Activated naive CD4-positive, alpha-beta T cell treated with anti-CD3 and anti-CD28 coated beads, Interleukin-2, amount 10 ng/mL, durations not matched to agents 7 days and 5 days (primary cell): Measurements from ENCODE around the gene PRKG1.

Experiments used
- CTCF ChIA-PET: fragments of 350-600 bp; sonication (Branson Sonifier 250); formaldehyde crosslinking; loops from one replicate; lab custom pipeline; 2021; ENCODE audit warnings: antibody characterized with exemption; lab: Charles Lee
- DNase-seq: peaks from one replicate; pipeline ENCODE4 v3.0.0-alpha.2; 2020
- H3K27ac Mint-ChIP-seq: one replicate; pipeline ENCODE4 v1.8.0; 2021; ENCODE audit warnings: mild to moderate bottlenecking, moderate library complexity, mixed read lengths
- H3K27me3 Mint-ChIP-seq: one replicate; pipeline ENCODE4 v1.8.0; 2021; ENCODE audit warnings: mild to moderate bottlenecking, mixed read lengths
- H3K36me3 Mint-ChIP-seq: one replicate; pipeline ENCODE4 v1.8.0; 2021; ENCODE audit warnings: mixed read lengths
- H3K4me1 Mint-ChIP-seq: one replicate; pipeline ENCODE4 v1.8.0; 2021; ENCODE audit warnings: mixed read lengths
- H3K4me3 Mint-ChIP-seq: one replicate; pipeline ENCODE4 v1.8.0; 2021; ENCODE audit warnings: mild to moderate bottlenecking, moderate library complexity, mixed read lengths
- H3K9me3 Mint-ChIP-seq: one replicate; pipeline ENCODE4 v1.8.0; 2021; ENCODE audit warnings: mixed read lengths

Gene PRKG1

DNA sequence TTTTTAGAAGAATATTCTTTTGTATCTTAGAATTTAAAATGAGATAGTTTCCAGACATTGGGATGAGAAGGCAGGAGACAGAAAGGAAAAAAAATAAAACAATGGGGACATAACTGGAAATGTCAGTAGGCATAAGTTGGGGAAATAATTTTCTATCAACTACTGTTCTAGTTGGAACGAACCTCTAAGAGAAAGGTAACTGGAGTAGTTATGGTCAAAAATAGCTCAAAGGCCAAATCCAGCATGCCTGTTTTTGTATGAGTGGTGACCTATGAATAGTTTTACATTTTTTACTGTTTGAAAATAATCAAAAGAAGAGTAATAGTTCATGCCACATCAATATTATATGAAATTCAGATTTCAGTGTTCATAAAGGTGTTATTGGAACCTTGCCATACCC is 877.3 kb downstream of the PRKG1 start:
- CTCF ChIA-PET, result interaction anchor here (1.3 to 1.4 kb wide), 2 partner anchors 10 to 562 kb away, joined by 3 read pairs; no protein-coding TSS in a partner anchor
- no peaks in the 10 kb centered on the region for H3K36me3 Mint-ChIP-seq
- H3K27ac Mint-ChIP-seq, result no peak overlapping the region
- H3K9me3 Mint-ChIP-seq, result no peaks in the 10 kb centered on the region
- DNase-seq, result no peak
- no peaks in the 10 kb centered on the region for H3K4me1 Mint-ChIP-seq
- H3K27me3 Mint-ChIP-seq, result peaks cover 4% of the 10 kb centered on the region
- no peak overlapping the region for H3K4me3 Mint-ChIP-seq

DNA sequence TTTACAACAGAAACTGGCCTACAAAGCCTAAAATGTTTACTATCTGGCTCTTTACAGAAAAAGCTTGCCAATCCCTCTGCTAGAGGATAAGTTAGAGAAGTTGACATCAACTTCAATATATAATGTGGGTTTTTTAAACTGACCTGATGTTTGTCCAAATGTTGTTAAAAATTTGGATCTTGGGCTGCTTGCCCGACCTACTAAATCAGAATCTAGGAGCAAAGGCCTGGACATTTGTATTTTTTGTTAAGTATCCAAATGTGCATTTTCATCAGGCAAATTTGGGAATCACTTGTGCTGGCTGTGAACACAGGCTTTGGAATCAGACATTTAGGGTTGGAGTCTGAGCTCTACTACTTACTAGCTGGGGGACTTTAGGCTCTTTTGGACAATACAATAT is 877.8 kb downstream of the PRKG1 start:
- peaks cover 8% of the 10 kb centered on the region for H3K27me3 Mint-ChIP-seq
- no peaks in the 10 kb centered on the region for H3K9me3 Mint-ChIP-seq
- CTCF ChIA-PET, result interaction anchor here (1.4 kb wide), 1 partner anchor 562 kb away, joined by 3 read pairs; no protein-coding TSS in a partner anchor
- no peaks in the 10 kb centered on the region for H3K4me1 Mint-ChIP-seq
- H3K36me3 Mint-ChIP-seq, result no peaks in the 10 kb centered on the region
- H3K4me3 Mint-ChIP-seq, result no peak overlapping the region
- H3K27ac Mint-ChIP-seq, result no peak overlapping the region
- no peak for DNase-seq

DNA sequence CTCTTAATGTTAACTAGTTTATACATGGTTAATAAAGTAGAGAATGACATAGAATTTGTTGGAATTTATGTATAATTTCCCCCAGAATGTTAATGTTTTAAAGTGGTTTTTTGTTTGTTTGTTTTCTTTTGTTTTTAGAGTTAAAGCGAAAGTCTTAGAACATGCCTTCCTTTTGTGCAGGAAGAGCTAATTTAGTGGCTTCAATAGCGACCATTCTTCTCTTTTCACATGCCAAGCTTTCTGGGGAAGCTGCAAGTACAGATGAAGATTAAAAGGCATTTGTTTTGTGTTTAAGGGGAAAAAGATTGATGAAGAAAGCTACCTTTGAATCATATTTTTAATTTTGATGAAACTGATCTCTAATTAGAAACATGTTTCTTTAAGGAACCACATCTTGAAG is 881.4 kb downstream of the PRKG1 start:
- Mint-ChIP-seq H3K4me3 (no peak overlapping the region), H3K27me3 (peaks cover 7% of the 10 kb centered on the region), H3K4me1 (no peaks in the 10 kb centered on the region), H3K9me3 (no peaks in the 10 kb centered on the region), H3K27ac (no peak overlapping the region), H3K36me3 (no peaks in the 10 kb centered on the region)
- DNase-seq, result no peak
- CTCF ChIA-PET, result no interaction called here

DNA sequence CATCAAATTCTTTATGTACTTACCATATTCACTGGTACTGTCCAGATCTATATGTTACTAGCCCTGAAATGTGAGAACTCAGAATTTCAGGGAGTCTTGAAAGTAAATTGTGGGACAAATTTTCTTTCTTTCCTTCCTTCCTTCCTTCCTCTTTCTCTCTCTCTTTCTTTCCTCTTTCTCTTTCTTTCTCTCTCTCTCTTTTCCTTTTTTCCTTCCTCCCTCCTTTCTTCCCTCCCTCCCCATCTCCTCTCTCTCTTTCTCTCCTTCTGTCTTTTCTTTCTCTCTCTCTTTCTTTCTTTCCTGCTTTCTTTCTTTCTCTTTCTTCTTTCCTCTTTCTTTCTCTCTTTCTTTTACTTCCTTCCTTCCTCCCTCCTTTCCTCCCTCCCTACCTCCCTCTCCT is 882.5 kb downstream of the PRKG1 start:
- H3K4me3 Mint-ChIP-seq, result no peak overlapping the region
- H3K27me3 Mint-ChIP-seq, result peaks cover 7% of the 10 kb centered on the region
- no peaks in the 10 kb centered on the region for H3K4me1 Mint-ChIP-seq
- CTCF ChIA-PET, result no interaction called here
- H3K36me3 Mint-ChIP-seq, result no peaks in the 10 kb centered on the region
- DNase-seq, result no peak
- no peaks in the 10 kb centered on the region for H3K9me3 Mint-ChIP-seq
- H3K27ac Mint-ChIP-seq, result no peak overlapping the region

DNA sequence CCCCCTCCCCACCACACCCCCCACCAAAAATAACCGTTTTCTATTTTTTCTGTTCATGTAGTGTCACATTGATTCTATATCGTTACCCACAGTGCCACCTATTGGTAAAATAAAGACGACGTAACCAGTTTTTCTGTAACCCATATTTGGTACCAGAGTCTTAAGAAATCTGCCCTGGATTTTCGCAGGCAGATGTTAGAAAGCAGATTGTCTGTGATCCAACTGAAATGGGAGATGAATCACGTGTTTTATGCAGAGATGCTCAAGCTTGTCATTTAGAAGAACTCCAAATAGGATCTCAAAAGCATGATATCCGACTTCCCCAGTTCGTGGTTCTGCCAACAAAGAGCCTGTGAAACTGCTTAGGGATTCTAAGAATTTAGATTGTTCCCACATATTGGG is 886.2 kb downstream of the PRKG1 start:
- Mint-ChIP-seq H3K9me3 (no peaks in the 10 kb centered on the region), H3K4me1 (no peaks in the 10 kb centered on the region), H3K27ac (no peak overlapping the region), H3K4me3 (no peak overlapping the region), H3K36me3 (no peaks in the 10 kb centered on the region), H3K27me3 (peaks cover 7% of the 10 kb centered on the region)
- CTCF ChIA-PET, result interaction anchor here (0.7 to 4.7 kb wide), 4 partner anchors 11 to 572 kb away, joined by 3 to 34 read pairs (median 5); no protein-coding TSS in a partner anchor
- no peak for DNase-seq

DNA sequence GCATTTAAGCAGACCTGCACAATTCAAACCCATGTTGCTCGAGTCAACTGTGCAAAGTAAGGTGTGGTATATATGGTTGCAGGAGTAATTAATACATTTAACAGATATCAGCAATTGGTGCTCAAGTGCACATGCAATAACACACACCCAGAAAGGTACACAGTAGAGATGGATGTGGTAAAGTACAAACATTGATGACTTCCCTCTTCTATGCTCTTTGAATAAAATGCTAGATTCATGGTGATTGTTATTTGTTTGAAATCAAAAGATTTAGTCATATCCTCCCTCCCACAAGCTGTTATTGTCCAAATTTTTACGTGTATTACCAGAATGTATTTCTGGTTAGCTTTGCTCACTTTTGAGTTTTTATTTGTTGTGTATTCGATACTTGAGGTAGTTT is 887.1 kb downstream of the PRKG1 start:
- no peaks in the 10 kb centered on the region for H3K4me1 Mint-ChIP-seq
- peaks cover 7% of the 10 kb centered on the region for H3K27me3 Mint-ChIP-seq
- no peak overlapping the region for H3K4me3 Mint-ChIP-seq
- DNase-seq, result no peak
- no peaks in the 10 kb centered on the region for H3K36me3 Mint-ChIP-seq
- no peak overlapping the region for H3K27ac Mint-ChIP-seq
- H3K9me3 Mint-ChIP-seq, result no peaks in the 10 kb centered on the region
- CTCF ChIA-PET, result interaction anchor here (1.0 to 4.7 kb wide), 2 partner anchors 10 to 573 kb away, joined by 3 to 34 read pairs; no protein-coding TSS in a partner anchor

DNA sequence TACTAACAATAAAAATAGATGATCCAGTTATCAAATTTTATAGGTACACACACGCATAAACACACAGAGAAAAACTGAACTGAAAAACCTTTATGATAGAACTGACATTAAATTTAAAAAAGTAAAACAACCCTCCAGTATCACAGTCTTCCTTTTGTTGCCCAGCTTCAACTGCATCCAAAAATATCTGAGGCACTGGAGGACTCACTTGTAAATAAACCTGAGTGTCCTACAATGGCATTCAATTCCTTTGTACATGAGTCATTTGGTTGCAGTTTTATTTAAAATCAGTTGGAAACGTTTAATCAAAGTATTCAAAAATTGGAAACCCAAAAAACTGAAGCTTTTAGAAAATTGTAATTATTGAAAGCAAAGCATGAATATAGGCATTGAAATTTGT is 890.3 kb downstream of the PRKG1 start:
- Mint-ChIP-seq H3K27ac (no peak overlapping the region), H3K27me3 (no peaks in the 10 kb centered on the region), H3K4me1 (no peaks in the 10 kb centered on the region), H3K36me3 (no peaks in the 10 kb centered on the region), H3K4me3 (no peak overlapping the region), H3K9me3 (no peaks in the 10 kb centered on the region)
- DNase-seq, result no peak
- CTCF ChIA-PET, result no interaction called here

DNA sequence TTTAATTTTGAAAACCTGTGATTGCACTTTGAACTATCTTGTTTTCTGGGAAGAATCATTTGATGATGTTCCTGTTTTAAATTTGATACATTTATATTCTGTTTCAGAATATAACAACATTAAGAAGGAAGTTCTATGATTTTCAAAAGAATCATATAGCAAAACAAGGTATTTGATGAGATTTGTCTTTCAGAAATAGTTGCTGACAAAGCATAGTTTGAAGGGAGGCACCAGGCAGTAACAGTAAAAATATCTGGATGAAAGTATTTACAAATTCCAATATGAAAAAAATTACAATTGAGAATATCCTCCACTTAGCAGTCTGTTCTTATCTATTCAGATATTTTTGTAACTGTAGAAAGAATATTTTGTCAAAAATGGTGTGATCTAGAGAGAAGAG is 891.2 kb downstream of the PRKG1 start:
- Mint-ChIP-seq H3K4me3 (no peak overlapping the region), H3K27me3 (no peaks in the 10 kb centered on the region), H3K9me3 (no peaks in the 10 kb centered on the region), H3K36me3 (no peaks in the 10 kb centered on the region), H3K27ac (no peak overlapping the region), H3K4me1 (no peaks in the 10 kb centered on the region)
- CTCF ChIA-PET, result no interaction called here
- no peak for DNase-seq

DNA sequence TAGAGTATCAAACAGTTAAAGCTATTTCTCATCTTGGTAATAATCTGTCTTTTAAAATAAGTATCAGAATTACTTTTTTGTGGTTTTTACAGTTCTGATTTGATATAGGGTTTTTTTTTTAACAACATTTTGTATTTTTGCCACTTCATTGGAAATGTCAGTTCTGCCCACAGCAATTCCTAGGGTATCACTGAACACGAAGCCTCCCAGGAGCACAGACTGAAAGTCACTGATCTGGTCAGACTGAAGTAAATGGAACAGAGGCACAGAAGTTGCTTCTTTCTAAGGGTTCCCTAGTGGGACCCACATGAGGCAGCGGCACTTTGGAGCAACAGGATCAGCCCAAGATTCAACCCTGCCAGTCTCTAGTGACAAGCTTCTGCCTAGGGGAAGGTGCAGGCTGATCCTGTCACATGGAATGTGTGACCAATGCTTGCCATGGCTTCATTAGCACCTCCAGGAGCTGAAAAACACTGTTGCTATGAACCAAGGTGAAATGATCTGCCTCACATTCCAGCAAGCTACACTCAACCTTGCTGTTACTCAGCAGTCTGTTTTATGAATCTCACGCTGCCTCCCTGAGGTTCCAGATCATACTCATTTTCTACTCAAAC is 898.6 kb downstream of the PRKG1 start:
- H3K27me3 Mint-ChIP-seq, result no peaks in the 10 kb centered on the region
- DNase-seq, result no peak
- H3K36me3 Mint-ChIP-seq, result no peaks in the 10 kb centered on the region
- H3K9me3 Mint-ChIP-seq, result no peaks in the 10 kb centered on the region
- H3K4me1 Mint-ChIP-seq, result no peaks in the 10 kb centered on the region
- CTCF ChIA-PET, result interaction anchor here (0.7 kb wide), 1 partner anchor 510 kb away, joined by 3 read pairs; no protein-coding TSS in a partner anchor
- H3K27ac Mint-ChIP-seq, result no peak overlapping the region
- no peak overlapping the region for H3K4me3 Mint-ChIP-seq

DNA sequence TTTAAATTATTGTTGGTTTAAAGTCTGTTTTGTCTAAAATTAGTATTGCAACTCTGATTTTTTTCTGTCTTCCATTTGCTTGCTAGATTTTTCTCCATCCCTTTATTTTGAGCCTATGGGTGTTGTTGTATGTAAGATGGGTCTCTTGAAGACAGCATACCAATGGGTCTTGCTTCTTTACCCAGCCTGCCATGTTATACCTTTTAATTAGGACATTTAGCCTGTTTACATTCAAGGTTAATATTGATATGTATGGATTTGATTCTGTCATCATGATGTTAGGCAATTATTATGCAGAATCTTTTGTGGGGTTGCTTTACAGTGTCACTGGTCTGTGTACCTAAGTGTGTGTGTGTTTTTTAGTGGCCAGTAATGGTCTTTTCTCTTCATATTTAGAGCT is 906.5 kb downstream of the PRKG1 start:
- CTCF ChIA-PET, result no interaction called here
- H3K4me1 Mint-ChIP-seq, result no peaks in the 10 kb centered on the region
- H3K4me3 Mint-ChIP-seq, result no peak overlapping the region
- no peak for DNase-seq
- no peaks in the 10 kb centered on the region for H3K27me3 Mint-ChIP-seq
- H3K9me3 Mint-ChIP-seq, result no peaks in the 10 kb centered on the region
- H3K27ac Mint-ChIP-seq, result no peak overlapping the region
- no peaks in the 10 kb centered on the region for H3K36me3 Mint-ChIP-seq

DNA sequence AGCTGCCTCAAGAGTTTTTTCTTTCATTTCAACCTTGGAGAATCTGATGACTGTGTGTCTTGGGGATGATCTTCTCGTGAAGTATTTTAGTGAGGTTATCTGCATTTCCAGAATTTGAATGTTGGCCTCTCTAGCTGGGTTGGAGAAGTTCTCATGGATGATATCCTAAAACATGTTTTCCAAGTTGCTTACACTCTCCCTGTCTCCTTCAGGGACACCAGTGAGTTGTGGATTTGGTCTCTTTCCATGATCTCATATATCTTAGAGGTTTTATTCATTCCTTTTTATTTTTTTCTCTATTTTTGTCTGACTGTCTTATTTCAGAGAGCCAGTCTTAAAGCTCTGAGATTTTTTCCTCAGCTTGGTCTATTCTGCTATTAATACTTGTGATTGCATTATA is 907.4 kb downstream of the PRKG1 start:
- Mint-ChIP-seq H3K4me1 (no peaks in the 10 kb centered on the region), H3K27ac (no peak overlapping the region), H3K4me3 (no peak overlapping the region), H3K9me3 (no peaks in the 10 kb centered on the region), H3K27me3 (no peaks in the 10 kb centered on the region), H3K36me3 (no peaks in the 10 kb centered on the region)
- DNase-seq, result no peak
- CTCF ChIA-PET, result no interaction called here

DNA sequence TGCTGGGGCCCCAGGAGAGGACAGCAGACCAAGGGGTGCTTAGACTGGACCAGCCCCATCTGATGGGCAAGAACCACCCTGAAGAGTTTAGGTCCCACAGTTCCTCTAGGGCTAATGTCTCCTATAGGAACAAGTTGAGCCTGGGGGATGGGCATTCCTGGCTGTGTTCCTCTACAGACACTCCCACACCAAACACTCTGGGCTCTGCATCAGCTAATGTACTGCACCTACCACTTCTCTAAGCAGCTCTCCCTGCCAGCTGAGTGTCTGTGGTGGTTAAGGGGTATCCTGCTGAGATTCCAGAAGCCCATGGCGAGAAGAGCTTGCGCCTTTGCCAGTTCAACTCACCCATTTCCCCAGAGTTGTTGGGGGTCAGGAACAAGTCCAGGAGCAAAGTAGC is 909.2 kb downstream of the PRKG1 start:
- no peak overlapping the region for H3K27ac Mint-ChIP-seq
- no peaks in the 10 kb centered on the region for H3K4me1 Mint-ChIP-seq
- DNase-seq, result no peak
- CTCF ChIA-PET, result no interaction called here
- no peaks in the 10 kb centered on the region for H3K9me3 Mint-ChIP-seq
- H3K36me3 Mint-ChIP-seq, result no peaks in the 10 kb centered on the region
- H3K4me3 Mint-ChIP-seq, result no peak overlapping the region
- no peaks in the 10 kb centered on the region for H3K27me3 Mint-ChIP-seq

DNA sequence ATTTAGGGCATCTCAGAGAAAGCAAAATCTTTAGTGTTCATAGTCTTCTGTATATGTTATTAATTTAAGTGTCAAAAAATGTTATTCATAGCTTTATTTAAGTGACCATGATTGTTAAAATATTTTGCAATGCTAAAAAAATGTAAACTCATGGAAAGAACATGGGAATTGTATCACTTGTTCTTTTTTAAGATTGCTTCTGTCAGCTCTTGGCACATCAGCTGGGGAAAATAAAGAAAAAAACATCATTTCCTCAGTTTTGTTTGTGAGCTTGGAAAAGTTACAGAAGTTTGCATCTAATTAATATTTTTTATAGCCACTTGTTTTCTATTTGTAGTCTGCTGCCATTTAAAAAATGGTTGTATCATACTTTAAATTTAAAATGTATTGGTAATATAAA is 911.0 kb downstream of the PRKG1 start:
- CTCF ChIA-PET, result no interaction called here

DNA sequence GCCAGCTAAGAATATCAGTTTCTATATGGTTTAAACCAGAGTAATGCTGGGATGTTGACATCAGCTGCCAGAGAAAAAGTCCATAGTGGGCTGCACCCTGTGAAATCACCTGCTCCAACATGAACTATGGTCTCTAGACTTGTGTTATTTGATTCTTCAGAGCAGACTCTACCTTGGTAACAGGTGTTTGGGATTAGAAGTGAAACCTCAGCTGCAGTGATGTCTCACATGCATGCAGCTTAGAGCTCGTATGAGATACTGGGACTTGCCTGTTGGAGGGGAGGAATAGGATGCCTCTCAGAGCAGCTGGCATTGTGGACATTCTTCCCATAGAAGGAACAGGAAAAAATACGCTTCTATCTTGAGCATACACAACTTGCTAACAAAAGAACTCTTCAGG is 912.2 kb downstream of the PRKG1 start:
- Mint-ChIP-seq H3K4me1 (no peaks in the 10 kb centered on the region), H3K36me3 (no peaks in the 10 kb centered on the region), H3K9me3 (no peaks in the 10 kb centered on the region), H3K4me3 (no peak overlapping the region), H3K27ac (no peak overlapping the region), H3K27me3 (no peaks in the 10 kb centered on the region)
- DNase-seq, result no peak
- CTCF ChIA-PET, result no interaction called here

More for the DNA sequence above, 911.0 kb downstream of the PRKG1 start:
- DNase-seq, result no peak
- Mint-ChIP-seq H3K4me3 (no peak overlapping the region), H3K27ac (no peak overlapping the region), H3K9me3 (no peaks in the 10 kb centered on the region), H3K4me1 (no peaks in the 10 kb centered on the region), H3K36me3 (no peaks in the 10 kb centered on the region), H3K27me3 (no peaks in the 10 kb centered on the region)

DNA sequence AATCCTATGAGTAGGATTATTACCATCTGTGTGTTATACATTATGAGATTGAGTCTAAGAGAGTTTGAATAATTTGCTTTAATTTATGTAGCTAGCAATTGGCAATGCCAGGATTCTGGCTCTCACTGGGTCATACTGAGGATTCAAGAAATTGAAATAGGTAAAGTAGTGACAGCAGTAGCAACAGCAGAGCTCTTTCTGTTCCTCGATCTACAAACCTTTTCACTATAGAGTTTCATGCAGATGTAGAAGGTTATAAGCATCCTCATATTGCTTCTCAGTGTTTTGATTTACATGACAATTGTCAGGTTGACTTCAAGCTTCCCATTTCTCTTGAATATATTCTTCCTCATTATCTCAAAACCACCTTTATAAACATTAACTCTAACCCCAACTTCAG is 919.2 kb downstream of the PRKG1 start:
- Mint-ChIP-seq H3K27me3 (no peaks in the 10 kb centered on the region), H3K4me3 (no peak overlapping the region), H3K36me3 (no peaks in the 10 kb centered on the region), H3K27ac (no peak overlapping the region), H3K9me3 (no peaks in the 10 kb centered on the region), H3K4me1 (no peaks in the 10 kb centered on the region)
- CTCF ChIA-PET, result interaction anchor here (1.2 kb wide), 1 partner anchor 21 kb away, joined by 3 read pairs; no protein-coding TSS in a partner anchor
- DNase-seq, result no peak
